Measurements from ENCODE around the gene ZSWIM8.

The ZSWIM8 gene

DNA sequence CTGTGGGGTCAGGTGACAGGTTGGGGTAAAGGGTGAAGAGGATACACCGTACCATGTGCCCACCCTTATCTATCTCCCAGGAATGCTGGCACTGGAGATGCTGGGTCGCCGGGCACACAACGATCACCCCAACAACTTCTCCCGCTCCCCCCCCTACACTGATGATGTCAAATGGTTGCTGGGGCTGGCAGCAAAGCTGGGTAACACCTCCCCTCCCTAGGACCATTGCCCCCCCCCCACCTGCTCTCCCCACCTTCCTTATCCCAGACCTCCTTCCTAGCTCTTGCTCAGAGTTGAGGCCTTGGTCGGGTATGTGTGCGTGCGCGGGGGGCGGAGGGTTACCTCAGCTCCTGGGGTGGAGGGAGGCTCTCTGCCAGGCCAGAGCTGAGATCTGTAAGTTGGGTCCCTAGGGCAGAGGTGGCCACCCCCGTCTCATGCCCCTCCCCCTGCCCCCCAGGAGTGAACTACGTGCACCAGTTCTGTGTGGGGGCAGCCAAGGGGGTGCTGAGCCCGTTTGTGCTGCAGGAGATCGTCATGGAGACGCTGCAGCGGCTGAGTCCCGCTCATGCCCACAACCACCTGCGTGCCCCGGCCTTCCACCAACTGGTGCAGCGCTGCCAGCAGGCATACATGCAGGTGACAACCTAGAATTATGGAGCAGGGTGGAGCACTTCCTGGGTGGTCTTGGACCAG is 15.3 kb downstream of the ZSWIM8 start:
- DNase-seq (ENCODE audit: extremely low read depth, low read depth) = no peak
- TF ChIP-seq, protein P1, sequence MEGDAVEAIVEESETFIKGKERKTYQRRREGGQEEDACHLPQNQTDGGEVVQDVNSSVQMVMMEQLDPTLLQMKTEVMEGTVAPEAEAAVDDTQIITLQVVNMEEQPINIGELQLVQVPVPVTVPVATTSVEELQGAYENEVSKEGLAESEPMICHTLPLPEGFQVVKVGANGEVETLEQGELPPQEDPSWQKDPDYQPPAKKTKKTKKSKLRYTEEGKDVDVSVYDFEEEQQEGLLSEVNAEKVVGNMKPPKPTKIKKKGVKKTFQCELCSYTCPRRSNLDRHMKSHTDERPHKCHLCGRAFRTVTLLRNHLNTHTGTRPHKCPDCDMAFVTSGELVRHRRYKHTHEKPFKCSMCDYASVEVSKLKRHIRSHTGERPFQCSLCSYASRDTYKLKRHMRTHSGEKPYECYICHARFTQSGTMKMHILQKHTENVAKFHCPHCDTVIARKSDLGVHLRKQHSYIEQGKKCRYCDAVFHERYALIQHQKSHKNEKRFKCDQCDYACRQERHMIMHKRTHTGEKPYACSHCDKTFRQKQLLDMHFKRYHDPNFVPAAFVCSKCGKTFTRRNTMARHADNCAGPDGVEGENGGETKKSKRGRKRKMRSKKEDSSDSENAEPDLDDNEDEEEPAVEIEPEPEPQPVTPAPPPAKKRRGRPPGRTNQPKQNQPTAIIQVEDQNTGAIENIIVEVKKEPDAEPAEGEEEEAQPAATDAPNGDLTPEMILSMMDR (IDR thresholded peaks at IDR 0.05; ENCODE audit: low read depth, low read length) = no peak

GRCh38 chr10:73801253-73801590 is 15.8 kb downstream of the ZSWIM8 start:
- TF ChIP-seq, protein P1 (IDR thresholded peaks at IDR 0.05; ENCODE audit: low read depth, low read length) = no peak
- DNase-seq (ENCODE audit: extremely low read depth, low read depth) = no peak

DNA sequence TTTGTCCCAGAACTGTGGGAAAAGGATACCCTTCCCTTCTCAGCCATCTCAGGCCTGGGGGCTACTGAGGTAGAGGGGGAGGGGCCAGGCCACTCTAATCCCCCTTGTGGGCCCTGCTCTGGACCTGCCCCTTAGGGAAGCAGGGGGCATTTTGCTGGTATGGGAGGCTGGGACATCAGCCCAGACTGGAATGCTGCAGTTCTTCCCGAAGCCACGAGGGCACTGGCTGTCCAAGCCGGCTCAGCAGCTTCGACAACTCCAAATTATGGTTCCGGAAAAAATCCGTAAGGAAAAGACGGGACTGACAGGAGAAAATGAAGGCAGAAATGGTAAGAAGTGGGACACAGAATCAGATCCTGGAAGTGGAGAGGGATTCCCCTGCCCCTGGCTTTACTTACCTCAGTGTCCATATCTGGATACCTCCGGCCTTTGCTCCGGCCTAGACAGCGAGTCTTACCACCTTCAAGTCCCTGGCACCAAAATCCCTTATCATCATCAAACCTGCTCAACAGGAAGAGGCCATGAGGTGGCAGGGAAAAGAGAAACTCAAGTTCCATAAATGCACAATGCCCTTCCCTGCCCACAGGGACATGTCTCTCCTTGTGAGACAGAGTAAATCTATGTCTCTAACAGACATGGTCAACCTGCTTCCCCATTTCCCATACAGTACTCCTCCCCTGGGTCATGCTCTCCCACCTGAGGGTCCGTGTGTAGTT is 17.0 kb downstream of the ZSWIM8 start:
- TF ChIP-seq, protein P1 (IDR thresholded peaks at IDR 0.05; ENCODE audit: low read depth, low read length) = peak; percentile 3

GRCh38 chr10:73803680-73804286 is 18.4 kb downstream of the ZSWIM8 start:
- TF ChIP-seq, protein P1 (IDR thresholded peaks at IDR 0.05; ENCODE audit: low read depth, low read length) = no peak
- no peak for DNase-seq (ENCODE audit: extremely low read depth, low read depth)

More for the DNA sequence above, 17.0 kb downstream of the ZSWIM8 start:
- no peak for DNase-seq (ENCODE audit: extremely low read depth, low read depth)

DNA sequence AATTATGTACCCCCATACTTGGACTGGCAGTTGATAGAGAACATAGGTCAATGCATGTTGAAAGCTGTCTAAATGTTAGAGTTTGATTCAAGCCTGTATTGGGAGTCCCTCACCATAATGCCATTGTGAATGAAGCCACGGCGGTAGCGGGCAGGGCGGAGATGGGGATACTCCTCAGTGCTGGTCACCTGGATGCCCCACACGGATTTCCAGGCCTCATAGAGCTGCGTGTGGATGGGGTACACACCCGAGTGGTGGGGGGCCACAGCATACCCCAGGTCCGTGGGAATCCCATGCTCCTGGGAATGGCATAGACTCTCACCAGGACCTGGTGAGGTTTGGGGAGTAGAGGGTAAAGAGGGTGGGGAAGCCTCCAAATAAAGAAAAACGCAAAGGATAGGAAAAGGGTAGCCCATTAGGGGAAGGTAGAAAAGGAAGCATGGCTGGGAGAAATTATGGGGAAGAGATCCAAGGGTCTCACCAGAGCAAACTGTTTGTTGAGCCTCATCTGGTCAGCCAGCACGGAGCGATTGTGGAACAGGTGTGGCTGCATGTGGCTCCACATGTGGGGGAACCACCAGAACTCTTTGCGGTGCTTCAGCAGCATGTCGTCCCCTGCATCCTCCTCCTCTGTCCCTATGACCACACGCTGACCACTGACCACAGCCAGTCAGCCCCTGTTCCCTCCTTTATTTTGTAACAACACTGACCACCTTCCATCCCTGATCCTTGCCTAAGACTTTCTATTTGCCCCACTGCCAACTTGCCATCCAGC is 21.0 kb downstream of the ZSWIM8 start:
- DNase-seq (ENCODE audit: extremely low read depth, low read depth) = no peak

DNA sequence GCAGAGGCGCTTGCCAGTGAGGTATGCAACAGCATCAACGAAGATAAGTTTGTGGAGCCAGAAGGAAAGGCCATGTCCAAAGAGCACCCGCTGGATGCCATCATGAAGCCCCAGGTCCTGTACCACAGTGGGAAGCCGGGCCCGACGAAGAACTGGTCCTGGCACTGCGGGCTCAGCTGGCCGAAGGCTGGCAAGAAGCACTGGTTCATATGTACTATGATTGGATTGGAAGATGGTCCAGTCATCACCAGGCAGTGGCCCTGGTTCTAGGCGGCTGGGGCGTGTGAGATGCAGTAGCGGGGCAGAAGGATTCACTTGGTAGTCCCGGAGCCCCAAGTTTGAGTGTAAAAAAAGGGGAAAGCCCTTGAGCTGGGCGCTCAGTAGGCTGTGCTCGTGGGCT is 22.1 kb downstream of the ZSWIM8 start:
- no peak for DNase-seq (ENCODE audit: extremely low read depth, low read depth)
- TF ChIP-seq, protein P1 (IDR thresholded peaks at IDR 0.05; ENCODE audit: low read depth, low read length) = no peak

More for the DNA sequence above, 21.0 kb downstream of the ZSWIM8 start:
- TF ChIP-seq, protein P1 (IDR thresholded peaks at IDR 0.05; ENCODE audit: low read depth, low read length) = no peak

All from AG09319 (cell line).